ENCODE measurements around the gene EFNA5. TPM values are rescaled to one million over a fixed set of nuclear protein-coding genes. Genes with fewer than 3 reads are reported as not detected.

EFNA5 gene
- total and polyA plus RNA-seq, 2 of the 13 experiments (the other 11 are each of a cell fraction or from before 2014, with no cell fraction given): not detected

DNA sequence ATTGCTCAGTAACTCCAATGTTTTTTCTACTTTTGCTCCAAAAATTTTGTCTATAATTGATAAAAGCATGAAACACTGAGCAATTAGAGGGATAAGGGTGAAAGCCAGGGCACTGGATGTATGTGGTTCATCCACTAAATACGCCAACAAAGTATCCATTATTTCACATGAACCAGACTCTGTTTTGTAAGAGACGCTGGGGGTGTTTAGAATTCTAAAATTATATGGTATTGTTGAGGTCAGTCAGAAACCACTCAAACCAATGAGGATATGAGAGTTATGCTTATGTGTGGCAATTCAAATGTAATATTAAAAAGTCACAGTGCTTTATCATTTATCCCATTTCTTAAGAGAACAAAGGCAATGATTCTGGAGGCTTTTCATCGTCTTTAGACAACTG lies 220.2 kb downstream of the EFNA5 start:
- Histone ChIP-seq H3K4me2 (ENCODE audit: low read depth, low read length) (no peak overlapping the region), H3K79me2 (ENCODE audit: insufficient read depth, low read length) (no peaks in the 10 kb centered on the region), H4K20me1 (ENCODE audit: insufficient read depth, low read length) (no peaks in the 10 kb centered on the region), H3K27ac (ENCODE audit: extremely low read length, insufficient read depth, low read length) (no peak overlapping the region), H3K9ac (ENCODE audit: insufficient read depth, low read depth, low read length) (no peak overlapping the region), H3K4me1 (ENCODE audit: insufficient read depth, low read length) (no peaks in the 10 kb centered on the region), H3K9me3 (ENCODE audit: low read length) (no peaks in the 10 kb centered on the region), H3K36me3 (replicated peaks in 1 of 2; ENCODE audit: control insufficient read depth in 1 of 2, insufficient read depth in 2 of 2, low read length in 2 of 2) (no peaks in the 10 kb centered on the region), H3K4me3 (replicated peaks in 1 of 3; ENCODE audit: insufficient read depth in 1 of 3, low read depth in 2 of 3, low read length in 3 of 3) (no peak overlapping the region), H2AFZ (ENCODE audit: low read length) (no peak overlapping the region), H3K27me3 (ENCODE audit: control insufficient read depth in 1 of 2, insufficient read depth in 2 of 2, low read length in 2 of 2) (0 out of 5 replicates have a peak, but pooled peaks cover 0 to 4% of the 10 kb centered on the region in 2 experiments)
- FAIRE-seq (no peak), ATAC-seq (no peak), DNase-seq (ENCODE audit: low spot score) (no peak)
- BruUV-seq (replicated peaks): no TSS peak
- TF ChIP-seq HCFC1 (IDR thresholded peaks at IDR 0.05; ENCODE audit: low read depth, low read length): no peak
- no peak for TF ChIP-seq MTA3 (CRISPR knock-in tag; IDR thresholded peaks at IDR 0.05)
- TF ChIP-seq ZNF776 (CRISPR knock-in tag; IDR thresholded peaks at IDR 0.05): no peak
- TF ChIP-seq FOXK1 (CRISPR knock-in tag; IDR thresholded peaks at IDR 0.05; ENCODE audit: borderline replicate concordance, low read depth): no peak
- TF ChIP-seq, protein P1, sequence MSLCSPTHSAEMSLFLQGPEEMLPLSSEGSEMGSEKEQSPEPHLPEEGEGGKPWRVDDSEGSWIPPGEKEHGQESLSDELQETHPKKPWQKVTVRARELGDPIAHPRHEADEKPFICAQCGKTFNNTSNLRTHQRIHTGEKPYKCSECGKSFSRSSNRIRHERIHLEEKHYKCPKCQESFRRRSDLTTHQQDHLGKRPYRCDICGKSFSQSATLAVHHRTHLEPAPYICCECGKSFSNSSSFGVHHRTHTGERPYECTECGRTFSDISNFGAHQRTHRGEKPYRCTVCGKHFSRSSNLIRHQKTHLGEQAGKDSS (CRISPR knock-in tag; IDR thresholded peaks at IDR 0.05; ENCODE audit: borderline replicate concordance, low read depth): no peak
- no peak for TF ChIP-seq ZNF709 (CRISPR knock-in tag; IDR thresholded peaks at IDR 0.05)
- TF ChIP-seq, protein P2, sequence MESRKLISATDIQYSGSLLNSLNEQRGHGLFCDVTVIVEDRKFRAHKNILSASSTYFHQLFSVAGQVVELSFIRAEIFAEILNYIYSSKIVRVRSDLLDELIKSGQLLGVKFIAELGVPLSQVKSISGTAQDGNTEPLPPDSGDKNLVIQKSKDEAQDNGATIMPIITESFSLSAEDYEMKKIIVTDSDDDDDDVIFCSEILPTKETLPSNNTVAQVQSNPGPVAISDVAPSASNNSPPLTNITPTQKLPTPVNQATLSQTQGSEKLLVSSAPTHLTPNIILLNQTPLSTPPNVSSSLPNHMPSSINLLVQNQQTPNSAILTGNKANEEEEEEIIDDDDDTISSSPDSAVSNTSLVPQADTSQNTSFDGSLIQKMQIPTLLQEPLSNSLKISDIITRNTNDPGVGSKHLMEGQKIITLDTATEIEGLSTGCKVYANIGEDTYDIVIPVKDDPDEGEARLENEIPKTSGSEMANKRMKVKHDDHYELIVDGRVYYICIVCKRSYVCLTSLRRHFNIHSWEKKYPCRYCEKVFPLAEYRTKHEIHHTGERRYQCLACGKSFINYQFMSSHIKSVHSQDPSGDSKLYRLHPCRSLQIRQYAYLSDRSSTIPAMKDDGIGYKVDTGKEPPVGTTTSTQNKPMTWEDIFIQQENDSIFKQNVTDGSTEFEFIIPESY (CRISPR knock-in tag; IDR thresholded peaks at IDR 0.05): no peak
- TF ChIP-seq, protein P3, sequence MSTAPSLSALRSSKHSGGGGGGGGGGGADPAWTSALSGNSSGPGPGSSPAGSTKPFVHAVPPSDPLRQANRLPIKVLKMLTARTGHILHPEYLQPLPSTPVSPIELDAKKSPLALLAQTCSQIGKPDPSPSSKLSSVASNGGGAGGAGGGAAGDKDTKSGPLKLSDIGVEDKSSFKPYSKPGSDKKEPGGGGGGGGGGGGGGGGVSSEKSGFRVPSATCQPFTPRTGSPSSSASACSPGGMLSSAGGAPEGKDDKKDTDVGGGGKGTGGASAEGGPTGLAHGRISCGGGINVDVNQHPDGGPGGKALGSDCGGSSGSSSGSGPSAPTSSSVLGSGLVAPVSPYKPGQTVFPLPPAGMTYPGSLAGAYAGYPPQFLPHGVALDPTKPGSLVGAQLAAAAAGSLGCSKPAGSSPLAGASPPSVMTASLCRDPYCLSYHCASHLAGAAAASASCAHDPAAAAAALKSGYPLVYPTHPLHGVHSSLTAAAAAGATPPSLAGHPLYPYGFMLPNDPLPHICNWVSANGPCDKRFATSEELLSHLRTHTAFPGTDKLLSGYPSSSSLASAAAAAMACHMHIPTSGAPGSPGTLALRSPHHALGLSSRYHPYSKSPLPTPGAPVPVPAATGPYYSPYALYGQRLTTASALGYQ (CRISPR knock-in tag; IDR thresholded peaks at IDR 0.05): no peak
- ChIA-PET POLR2A (no interaction called here), CTCF (ENCODE audit: low intra/inter-chr PET ratio, low total read pairs) (no interaction called here)
- whole genome bisulfite sequencing (ENCODE audit: low lambda C conversion rate): 26% methylated on average over 3 of the region's 3 CpGs
- in situ Hi-C loops (cut with HindIII; ENCODE audit: extremely low pct_ligation_motif_present, low pct_unique_long_range_greater_than_20kb): no loop called here
- intact Hi-C loops (cut with micrococcal nuclease; ENCODE audit: unreplicated experiment): no loop called here

Data from HepG2 (cell line).